Type B pancreatic cell (in vitro differentiated cells): ENCODE results near the gene COPZ2. TPM values are rescaled to one million over a fixed set of nuclear protein-coding genes. Genes with fewer than 3 reads are reported as not detected.
"Not testable (repeated sequence)": the region's sequence is repeated elsewhere in the genome, so short reads cannot be mapped to it uniquely, and the experiment has no call there.

Experiments used
- DNase-seq: peaks from one replicate; pipeline ENCODE4 v3.0.0; 2021; ENCODE audit warnings: mixed read lengths; ENCODE audit not compliant: unreplicated experiment; ENCODE audit errors: extremely low spot score
- H3K27ac Mint-ChIP-seq: 2 replicates; pipeline ENCODE4 v1.8.0; 2021; ENCODE audit warnings: mild to moderate bottlenecking, mixed read lengths
- H3K27me3 Mint-ChIP-seq: 2 replicates; pipeline ENCODE4 v1.8.0; 2021; ENCODE audit warnings: mixed read lengths
- H3K36me3 Mint-ChIP-seq: 2 replicates; pipeline ENCODE4 v1.8.0; 2021; ENCODE audit warnings: mixed read lengths
- H3K4me1 Mint-ChIP-seq: one replicate; pipeline ENCODE4 v1.8.0; 2021; ENCODE audit warnings: mixed read lengths; ENCODE audit not compliant: unreplicated experiment
- H3K4me3 Mint-ChIP-seq: 2 replicates; pipeline ENCODE4 v1.8.0; 2021; ENCODE audit warnings: mild to moderate bottlenecking, mixed read lengths
- H3K9me3 Mint-ChIP-seq: 2 replicates; pipeline ENCODE4 v1.8.0; 2021; ENCODE audit warnings: mixed read lengths
- CTCF ChIP-seq: fragments of 200-600 bp; sonication (generic); conservative IDR thresholded peaks from 2 replicates; pipeline ENCODE4 v1.5.0; 2021; ENCODE audit warnings: antibody characterized with exemption, mild to moderate bottlenecking
- long read RNA-seq: library from polyadenylated mRNA; unstranded; transcript quantifications from one replicate; pipeline ENCODE4 v2.0.0, GENCODE V29; 2020
- total RNA-seq: library from RNA; stranded (reverse); gene quantifications from 2 replicates; pipeline ENCODE4 v1.2.1, GENCODE V29; 2021; ENCODE audit warnings: low replicate concordance

The COPZ2 gene
- 1.9 and 5.7 TPM in 2 replicates for total RNA-seq
- long read RNA-seq, partial matches to known transcripts = 0 of 1 reads
- long read RNA-seq, other reads (novel, unspliced or antisense) = 1 of 1 reads

GRCh38 chr17:48037036-48037837 is at the start of gene COPZ2:
Gene COPZ2, minus strand, starts transcription at chr17:48037797. Its CDS starts 20 bp downstream, at chr17:48037777.
- Mint-ChIP-seq H3K27me3 (peaks cover 58% of the 10 kb centered on the region), H3K4me1 (no peaks in the 10 kb centered on the region)
- no peak for DNase-seq

GRCh38 chr17:48084932-48085331 is 47.3 kb upstream of the COPZ2 start:
- no peak overlapping the region for H3K4me3 Mint-ChIP-seq
- H3K27ac Mint-ChIP-seq = no peak overlapping the region
- no peak for TF ChIP-seq CTCF
- peaks cover 4% of the 10 kb centered on the region for H3K36me3 Mint-ChIP-seq
- no peaks in the 10 kb centered on the region for H3K27me3 Mint-ChIP-seq
- no peak for DNase-seq
- H3K4me1 Mint-ChIP-seq = peaks cover 14% of the 10 kb centered on the region
- H3K9me3 Mint-ChIP-seq = no peaks in the 10 kb centered on the region

More at GRCh38 chr17:48037036-48037837, at the start of gene COPZ2:
- H3K36me3 Mint-ChIP-seq = no peaks in the 10 kb centered on the region
- peak within 1 kb of the TSS; percentile 91 for H3K4me3 Mint-ChIP-seq
- TF ChIP-seq CTCF = peak; percentile 61
- no peaks in the 10 kb centered on the region for H3K9me3 Mint-ChIP-seq
- H3K27ac Mint-ChIP-seq = peak within 1 kb of the TSS; percentile 21

- no peak for TF ChIP-seq CTCF
- no peak overlapping the region for H3K27ac Mint-ChIP-seq
- H3K36me3 Mint-ChIP-seq = no peaks in the 10 kb centered on the region
- H3K27me3 Mint-ChIP-seq = no peaks in the 10 kb centered on the region
- no peaks in the 10 kb centered on the region for H3K9me3 Mint-ChIP-seq
- DNase-seq = no peak
- peaks cover 9% of the 10 kb centered on the region for H3K4me1 Mint-ChIP-seq
- H3K4me3 Mint-ChIP-seq = no peak overlapping the region
Observed at GRCh38 chr17:48081858-48082257, 44.3 kb upstream of the COPZ2 start.

GRCh38 chr17:48077152-48077551 is 39.6 kb upstream of the COPZ2 start:
- H3K4me1 Mint-ChIP-seq, H3K9me3 Mint-ChIP-seq, H3K4me3 Mint-ChIP-seq, DNase-seq, H3K27ac Mint-ChIP-seq, H3K27me3 Mint-ChIP-seq: not testable (repeated sequence)
- H3K36me3 Mint-ChIP-seq = peaks cover 16% of the 10 kb centered on the region

GRCh38 chr17:48074322-48075081 is 36.9 kb upstream of the COPZ2 start:
- no peak overlapping the region for H3K27ac Mint-ChIP-seq
- no peaks in the 10 kb centered on the region for H3K27me3 Mint-ChIP-seq
- no peak overlapping the region for H3K4me3 Mint-ChIP-seq
- H3K4me1 Mint-ChIP-seq = peaks cover 3% of the 10 kb centered on the region
- DNase-seq = no peak
- H3K36me3 Mint-ChIP-seq = peaks cover 21% of the 10 kb centered on the region
- H3K9me3 Mint-ChIP-seq = no peaks in the 10 kb centered on the region
- TF ChIP-seq CTCF = peak; percentile 85

- H3K36me3 Mint-ChIP-seq = peaks cover 23% of the 10 kb centered on the region
- not testable (repeated sequence) for H3K27ac Mint-ChIP-seq, H3K4me3 Mint-ChIP-seq
Observed at GRCh38 chr17:48073566-48074094, 36.0 kb upstream of the COPZ2 start.

GRCh38 chr17:48072811-48073210 is 35.2 kb upstream of the COPZ2 start:
- DNase-seq, H3K27me3 Mint-ChIP-seq, H3K4me3 Mint-ChIP-seq, H3K4me1 Mint-ChIP-seq, H3K27ac Mint-ChIP-seq, H3K9me3 Mint-ChIP-seq: not testable (repeated sequence)
- peaks cover 28% of the 10 kb centered on the region for H3K36me3 Mint-ChIP-seq

More at GRCh38 chr17:48073566-48074094, 36.0 kb upstream of the COPZ2 start:
- not testable (repeated sequence) for DNase-seq, H3K4me1 Mint-ChIP-seq, H3K27me3 Mint-ChIP-seq, H3K9me3 Mint-ChIP-seq
